COLO668 (cell line): ENCODE data around the gene SLC35A3.

ENCODE experiments used
- DNase-seq: peaks from one replicate; lab custom pipeline; 2025; ENCODE audit not compliant: unreplicated experiment; lab: John Stamatoyannopoulos, UW

Gene SLC35A3

GRCh38 chr1:100074604-100075395, 105.0 kb downstream of the SLC35A3 start:
- DNase-seq = no peak

GRCh38 chr1:100075773-100076172, 106.0 kb downstream of the SLC35A3 start:
- DNase-seq = no peak

GRCh38 chr1:100076319-100076718, 106.5 kb downstream of the SLC35A3 start:
- DNase-seq = no peak

- DNase-seq = no peak
Measured at GRCh38 chr1:100076744-100077143, 106.9 kb downstream of the SLC35A3 start.

- no peak for DNase-seq
Measured at GRCh38 chr1:100077531-100077930, 107.7 kb downstream of the SLC35A3 start.

GRCh38 chr1:100080331-100080730, 110.5 kb downstream of the SLC35A3 start:
- no peak for DNase-seq
